HG03060 (cell line): ENCODE data around the gene ADAMTSL3.

ENCODE experiments used
- ATAC-seq: cut with Tn5 transposase; IDR thresholded peaks from one replicate; pipeline ENCODE4 v1.9.1; 2021; ENCODE audit warnings: low read depth, moderate number of reproducible peaks; ENCODE audit not compliant: unreplicated experiment

Gene ADAMTSL3

DNA sequence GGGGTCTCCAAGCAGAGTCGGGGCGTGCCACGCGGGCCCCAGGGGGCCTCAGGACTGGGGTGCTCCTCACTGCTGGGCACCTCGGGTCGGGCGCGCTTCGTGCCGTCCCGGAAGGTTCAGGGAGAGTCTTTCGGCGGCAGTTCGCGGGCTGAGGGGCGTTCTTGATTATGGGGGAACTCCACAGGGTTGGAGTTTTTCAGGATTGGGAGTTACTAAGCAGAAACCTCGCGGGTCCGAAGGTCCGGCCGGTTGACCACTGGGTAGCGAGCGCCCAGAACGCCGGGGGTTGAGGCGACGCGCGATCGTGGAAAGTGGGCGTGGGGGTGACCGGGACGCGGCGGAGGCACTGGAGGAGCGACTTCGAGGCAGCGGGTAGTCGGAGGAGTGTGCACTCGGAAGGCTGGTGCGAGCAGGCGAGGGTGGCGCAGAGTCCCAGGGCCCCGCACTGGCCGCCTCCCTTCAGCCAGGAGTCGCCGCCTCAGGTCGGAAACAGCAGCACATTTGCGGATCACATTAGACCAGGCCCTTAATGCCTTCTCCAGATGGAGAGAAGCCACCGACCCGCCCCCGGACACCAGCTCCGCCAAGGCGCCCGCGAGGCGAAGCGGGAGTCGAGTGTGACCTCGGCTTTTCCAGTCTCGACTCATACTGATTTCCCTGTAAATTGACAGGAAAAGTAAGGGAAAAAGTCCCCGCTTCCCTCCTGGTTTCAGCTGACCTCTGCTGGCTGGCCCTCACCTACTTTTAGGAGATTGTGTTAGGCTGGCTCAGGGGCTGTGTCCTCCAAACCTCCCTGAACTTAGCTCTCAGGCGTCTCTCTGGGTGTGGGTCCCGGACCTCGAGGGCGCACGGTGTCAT is 685 bp downstream of the ADAMTSL3 start:
- no peak for ATAC-seq

DNA sequence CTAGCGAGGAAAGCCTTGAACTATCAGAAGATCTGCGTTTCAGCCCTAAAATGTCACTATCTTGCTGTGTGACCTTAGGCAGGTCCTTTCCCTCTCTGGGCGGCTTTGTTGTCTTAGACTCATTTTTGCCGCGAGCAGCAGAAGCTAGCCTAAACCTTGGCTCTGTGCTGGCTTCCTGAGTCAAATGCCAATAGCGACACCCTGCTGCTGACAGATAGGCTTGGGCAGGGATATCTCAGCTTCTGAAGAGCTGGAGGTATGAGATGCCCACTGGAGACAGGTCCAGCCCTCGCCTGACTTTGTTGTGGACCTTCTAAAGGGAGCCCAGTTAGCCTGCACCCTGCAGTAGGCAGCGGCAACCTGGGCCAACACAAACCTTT is 1.3 kb downstream of the ADAMTSL3 start:
- ATAC-seq: no peak

DNA sequence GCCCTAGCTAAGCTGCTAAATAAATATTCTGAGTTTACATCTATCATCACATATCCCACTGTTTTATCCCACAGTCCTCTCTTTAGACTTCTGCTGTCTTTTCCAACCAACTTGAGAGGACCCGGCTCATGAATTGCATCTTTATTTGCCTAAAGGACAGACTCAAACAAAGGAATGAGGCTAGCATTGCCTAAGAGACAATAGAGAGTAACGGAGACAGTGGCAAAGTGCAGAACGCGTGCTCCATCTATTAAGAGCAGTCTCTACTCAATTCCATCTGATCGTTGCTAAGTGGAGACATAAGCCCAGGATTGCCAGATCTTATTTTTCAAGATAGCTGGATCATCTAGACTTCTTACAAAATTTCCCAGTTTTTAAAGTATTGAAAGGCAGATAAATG is 2.3 kb downstream of the ADAMTSL3 start:
- no peak for ATAC-seq

DNA sequence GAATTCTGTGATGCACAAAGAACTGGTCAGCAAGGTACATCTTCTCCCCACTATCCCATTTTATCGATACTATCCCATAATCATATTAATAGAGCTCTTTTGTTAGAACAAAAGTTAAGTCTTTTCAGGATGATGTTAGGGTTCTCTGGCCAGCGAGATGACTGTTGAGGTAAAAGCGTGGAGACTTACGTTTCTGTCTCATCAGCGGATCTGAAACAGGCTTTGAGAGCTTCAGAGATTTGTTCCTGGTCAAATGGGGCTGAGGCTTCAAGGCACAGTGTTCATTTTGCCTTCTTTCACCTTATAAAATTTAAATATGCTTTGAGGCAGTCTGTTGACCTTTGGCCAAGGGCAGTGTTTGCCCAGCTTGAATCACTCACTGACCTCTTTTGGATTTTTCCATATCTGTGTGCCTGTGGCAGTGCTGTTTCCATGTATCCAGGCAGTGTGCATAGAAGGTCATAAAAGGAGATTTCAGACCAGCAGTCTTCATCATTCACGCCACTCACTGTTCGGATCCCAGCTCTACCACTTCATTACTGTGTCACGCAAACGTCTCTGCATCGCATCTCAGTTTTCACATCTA is 3.1 kb downstream of the ADAMTSL3 start:
- ATAC-seq: no peak

DNA sequence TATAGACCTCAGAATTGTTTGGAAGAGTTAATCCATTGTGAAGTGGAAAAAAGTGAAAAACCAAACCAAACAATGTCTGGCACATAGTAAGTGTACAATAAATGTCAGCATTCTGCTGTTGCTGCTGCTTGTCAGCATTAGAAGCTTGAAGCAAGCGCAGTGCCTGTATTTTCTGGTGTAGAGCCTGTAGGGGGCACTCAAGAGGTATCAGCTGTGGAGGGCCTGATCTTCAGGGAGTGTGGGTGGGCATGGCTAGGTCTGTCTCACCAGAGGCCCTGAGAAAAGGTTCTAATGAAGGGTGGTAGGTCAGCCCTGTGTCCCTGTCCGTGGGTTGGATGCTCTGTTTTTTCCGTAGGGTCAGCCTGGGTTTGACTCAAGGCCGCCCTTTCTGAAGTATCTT is 3.6 kb downstream of the ADAMTSL3 start:
- no peak for ATAC-seq

DNA sequence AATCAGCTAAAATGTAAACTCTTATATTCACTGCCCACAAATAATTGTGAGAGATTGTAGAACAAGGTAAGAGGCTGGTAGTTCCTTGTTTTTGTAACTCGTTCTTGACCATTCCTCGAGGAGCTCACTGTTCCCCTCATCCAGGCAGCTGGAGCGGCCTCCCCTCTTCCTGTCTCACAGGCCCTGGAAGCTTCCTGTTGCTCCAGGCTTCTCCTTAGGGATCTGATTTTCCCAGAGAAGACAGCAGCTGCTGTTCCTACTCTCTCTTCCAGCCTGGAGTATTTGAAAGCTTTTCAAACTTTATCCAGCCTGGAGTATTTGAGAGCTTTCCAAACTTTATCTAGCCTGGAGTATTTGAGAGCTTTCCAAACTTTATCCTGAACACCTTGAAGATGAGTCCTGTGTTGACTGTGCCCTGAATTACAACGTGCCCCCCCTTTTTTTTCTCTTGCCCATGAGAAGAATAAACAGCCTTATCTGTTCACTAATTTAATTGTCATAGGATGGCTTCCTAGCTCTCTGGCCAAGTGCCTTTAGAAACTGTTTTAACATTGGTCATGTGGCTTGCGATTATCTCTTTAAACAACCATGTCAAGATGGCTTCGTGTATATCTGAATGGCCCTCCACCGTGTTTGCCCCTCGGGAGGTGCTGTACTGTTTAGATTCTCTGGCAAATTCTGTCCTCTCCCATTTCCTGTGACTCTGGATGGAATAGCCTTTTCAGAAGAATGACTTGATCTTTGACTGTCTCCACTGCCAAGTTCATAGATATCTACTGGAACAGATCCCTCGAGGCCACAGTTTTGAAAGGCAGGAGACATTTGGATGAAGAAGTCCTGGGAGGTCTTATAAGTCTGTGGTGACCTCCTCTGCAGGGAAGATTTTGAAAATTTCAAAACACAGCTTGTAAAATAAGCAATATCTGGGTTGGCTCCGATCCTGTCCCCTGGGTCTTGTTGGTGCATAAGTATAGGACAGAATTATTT is 4.8 kb downstream of the ADAMTSL3 start:
- no peak for ATAC-seq

DNA sequence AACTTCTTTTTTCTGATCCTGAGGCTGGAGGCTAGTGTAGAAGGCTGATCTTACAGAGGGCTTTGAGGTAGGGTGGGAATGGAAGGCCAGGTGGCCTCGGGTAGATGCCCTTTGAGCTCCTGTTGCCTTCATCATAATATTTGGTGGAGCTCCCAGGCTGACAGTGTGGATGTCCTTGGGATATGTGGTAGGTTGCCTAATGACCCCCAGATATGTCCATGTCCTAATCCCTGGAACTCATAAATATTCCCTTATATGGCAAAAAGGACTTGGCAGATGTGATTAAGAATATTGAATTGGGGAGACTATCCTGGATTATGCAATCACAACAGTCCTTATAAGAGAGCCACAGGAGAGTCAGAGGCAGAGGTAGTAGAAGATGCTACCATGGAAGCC is 5.5 kb downstream of the ADAMTSL3 start:
- ATAC-seq: no peak

DNA sequence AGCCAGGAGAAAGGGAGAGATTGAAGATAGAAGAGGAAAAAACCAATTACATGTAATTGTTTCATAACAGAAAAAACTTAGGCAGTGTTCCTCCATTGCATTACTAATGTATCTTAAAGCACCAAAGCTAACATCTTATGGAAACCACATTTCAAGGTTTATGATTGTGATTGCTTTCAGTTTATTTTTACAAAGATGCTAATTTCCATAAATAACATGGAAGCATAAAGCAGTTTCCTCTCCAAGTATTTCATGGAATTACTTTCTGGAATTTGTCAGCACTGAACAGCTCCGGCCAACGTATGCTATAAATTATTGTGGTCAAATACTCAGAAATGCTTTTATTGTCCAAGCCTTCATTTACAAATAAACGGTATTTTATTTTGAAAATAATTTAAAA is 11.6 kb downstream of the ADAMTSL3 start:
- no peak for ATAC-seq

DNA sequence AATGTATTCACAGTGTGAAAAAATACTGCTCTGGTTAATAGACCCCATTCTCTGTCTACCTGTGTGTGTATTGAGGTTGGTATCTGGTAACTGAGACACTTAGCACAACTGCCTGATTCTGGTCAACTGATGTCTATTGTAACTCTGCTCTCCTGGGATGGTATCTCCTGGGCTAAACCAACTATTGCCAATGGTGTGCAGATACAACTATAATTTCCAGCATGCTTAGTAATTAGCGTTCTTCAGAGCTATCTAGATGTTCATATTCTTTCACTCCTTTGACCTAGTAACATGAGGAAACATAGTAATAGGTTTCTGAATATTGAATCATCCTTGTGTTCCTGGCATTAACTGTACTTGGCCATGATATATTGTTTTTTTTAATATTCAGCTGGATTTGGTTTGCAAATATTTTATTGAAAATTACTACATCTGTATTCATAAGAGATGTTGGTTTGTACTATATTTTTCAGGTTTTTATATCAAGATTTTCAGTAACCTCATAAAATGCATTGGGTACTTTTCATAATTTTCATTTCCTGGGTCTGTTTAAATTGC is 16.8 kb downstream of the ADAMTSL3 start:
- no peak for ATAC-seq

DNA sequence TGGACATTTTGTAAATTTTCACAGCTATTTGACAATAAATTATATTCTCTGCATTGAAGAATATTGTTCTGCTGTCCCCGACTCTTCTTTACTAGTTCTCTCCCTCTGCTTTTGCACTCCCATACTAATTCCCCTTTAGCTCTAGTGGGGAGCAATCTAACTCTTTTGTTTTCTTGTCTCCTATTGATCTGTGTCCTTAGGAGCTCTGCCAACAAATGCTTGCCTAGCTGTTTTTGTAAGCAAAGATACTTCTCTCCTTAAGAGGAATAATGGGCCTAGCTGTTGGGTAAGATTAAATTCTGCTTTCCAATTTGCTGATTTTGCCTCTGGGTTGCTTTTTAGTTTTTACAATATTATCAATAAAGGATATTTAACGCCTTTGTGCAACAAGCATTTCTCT is 17.7 kb downstream of the ADAMTSL3 start:
- ATAC-seq: no peak

DNA sequence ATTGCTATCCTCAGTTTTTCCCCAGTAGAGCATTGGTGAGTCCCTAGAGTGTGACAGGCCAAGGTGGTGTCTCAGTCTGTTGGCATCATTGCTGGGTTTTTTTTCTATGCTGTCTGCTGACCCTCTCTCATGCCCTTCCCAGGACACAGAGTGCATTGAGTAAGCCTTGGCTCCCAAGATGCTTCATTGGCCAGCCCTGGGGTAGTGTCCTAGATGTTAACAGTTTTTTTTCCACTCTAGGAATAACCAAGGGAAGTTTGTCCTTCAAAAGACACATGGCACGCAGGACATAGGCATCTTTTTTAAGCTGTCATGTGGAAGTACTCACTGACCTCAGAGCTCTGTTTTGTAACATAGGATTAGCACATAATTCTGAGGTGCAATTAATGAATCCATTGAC is 19.5 kb downstream of the ADAMTSL3 start:
- ATAC-seq: no peak

DNA sequence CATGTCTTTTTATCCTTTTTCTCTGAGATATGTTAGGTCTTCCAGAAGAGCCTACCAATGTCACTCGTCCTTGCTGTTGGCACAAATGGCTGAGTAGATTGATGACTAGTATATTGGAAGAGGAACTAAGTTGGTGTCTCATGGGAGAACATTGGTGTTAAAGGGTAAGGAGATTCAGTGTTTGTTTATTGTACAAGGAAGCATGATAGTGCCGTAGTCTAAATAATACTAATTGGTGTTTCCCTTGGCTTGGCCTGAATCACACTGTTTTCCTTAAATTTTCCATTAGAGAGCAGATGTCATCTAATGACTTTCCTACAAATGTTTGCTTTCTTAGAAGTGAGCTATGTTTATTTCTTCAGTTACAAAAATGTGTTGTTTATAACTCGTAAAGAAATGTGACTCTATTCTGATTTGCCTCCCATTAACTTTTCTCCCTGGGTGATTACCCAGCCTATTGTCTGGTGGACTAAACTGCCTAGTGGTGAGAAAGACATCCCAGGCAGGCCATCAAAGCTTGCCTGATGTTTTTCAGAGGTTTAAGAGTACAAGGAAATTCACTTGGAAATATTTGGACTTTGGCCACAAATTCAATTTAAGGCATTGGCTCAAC is 28.7 kb downstream of the ADAMTSL3 start:
- no peak for ATAC-seq

DNA sequence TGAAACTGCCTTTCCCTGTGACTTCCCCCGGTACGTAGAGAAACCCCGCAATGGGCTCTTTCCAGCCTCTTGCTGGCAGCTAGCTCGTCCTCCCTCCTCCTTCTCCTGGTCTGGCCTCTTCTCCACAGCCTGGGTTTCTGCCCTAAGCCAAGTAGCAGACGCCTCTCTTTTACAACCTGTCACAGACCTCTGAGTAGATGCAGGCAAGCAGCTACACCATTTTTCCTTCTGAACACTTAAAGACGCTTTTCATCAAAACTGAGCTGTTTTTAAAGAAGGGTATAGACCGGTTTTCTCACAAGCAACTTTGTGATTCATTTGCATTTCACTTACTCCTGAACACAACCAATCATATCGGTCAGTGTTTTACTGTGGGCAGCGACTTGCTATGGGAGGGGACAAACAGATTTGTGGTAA is 32.0 kb downstream of the ADAMTSL3 start:
- no peak for ATAC-seq

DNA sequence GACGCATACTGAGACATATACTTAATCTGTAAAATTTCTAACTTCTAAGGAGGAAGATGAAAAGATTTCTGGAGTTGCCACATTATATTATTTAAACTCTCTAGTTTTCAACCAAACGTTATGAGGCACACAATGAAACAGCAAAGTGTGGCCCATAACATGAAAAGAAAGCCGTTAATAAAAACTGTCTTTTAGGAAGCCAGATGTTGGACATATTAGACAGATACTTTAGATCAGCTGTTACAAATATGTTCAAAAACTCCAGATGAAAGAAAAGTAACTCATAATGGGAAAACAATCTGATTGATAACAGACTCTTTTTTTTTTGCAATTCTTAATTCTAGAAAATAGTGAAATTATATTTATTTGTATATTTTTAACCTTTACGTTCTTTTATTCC is 34.3 kb downstream of the ADAMTSL3 start:
- no peak for ATAC-seq

DNA sequence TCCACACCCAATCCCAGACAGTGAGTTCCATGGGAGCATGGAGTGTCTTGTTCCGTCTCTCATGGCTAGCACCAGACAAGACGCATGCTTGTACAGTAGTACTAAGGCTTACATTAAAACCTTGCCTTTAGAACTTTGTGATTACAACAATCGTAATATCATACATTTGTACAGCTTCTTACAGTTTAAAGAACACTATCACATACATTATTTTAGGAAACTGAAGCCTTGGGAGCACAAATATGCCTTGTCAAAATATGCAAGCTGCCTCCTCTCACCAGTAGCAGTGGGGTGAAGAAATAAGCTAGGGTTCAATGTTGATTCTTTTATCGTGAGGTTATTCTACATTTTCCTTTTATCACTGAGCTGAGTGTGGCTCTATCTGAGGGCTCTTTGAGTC is 36.8 kb downstream of the ADAMTSL3 start:
- ATAC-seq: no peak

DNA sequence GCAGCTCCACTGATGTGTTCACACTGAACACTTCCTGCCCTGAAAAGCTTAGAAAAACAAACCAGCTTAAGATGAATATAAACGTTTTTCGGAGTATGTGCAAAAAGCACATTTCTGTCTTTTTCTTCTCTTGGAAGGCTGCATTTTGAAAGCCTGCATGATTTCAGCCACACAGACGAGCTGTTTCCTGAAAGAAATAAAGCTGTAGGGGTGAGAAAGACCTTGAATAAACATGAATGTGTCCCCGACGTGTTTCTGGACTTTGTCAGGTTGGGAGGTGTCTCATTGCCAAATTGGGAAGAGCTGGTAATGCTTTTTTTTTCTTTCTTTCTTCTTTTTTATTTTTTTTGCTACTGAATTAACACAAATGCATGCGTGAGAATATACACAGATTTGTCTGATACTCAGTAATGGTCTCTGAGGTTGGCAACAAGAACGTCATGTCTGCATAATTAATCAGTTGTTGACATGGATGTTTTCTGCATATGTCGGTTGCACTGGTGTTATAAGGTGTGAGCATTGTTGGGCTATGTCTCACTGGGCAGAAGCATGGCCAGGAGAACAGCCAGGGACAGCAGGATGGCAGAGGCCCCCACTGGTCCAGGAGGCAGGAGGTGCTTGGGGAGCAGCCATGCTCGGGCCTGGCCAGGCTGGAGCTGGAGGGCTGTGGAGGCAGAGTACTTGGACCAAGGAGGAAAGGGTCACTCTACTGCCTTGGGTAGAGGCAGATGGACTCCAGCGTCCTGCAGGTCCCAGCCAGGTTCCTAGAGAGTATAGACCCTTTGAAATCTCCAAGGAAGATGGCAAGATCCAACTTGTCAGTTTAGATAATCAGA is 39.0 kb downstream of the ADAMTSL3 start:
- no peak for ATAC-seq

DNA sequence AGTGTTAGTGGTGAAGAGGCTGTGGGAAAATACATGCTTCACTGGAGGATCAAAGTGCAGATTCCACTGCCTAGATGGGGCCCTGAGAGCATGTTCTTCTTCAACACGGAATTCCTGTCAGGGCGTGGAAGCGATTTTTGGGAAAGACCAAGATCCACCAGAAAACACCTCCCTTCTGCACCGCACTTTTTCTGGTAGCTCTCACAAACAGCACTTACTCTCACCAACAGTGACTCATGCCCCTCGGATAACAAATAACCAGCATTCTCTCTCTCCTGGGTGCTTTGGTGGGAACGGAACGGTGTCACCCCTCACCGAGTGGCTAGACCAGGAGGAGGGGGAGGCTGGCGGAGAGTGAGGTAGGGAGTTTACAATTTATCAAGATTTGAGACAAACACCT is 40.1 kb downstream of the ADAMTSL3 start:
- ATAC-seq: no peak

DNA sequence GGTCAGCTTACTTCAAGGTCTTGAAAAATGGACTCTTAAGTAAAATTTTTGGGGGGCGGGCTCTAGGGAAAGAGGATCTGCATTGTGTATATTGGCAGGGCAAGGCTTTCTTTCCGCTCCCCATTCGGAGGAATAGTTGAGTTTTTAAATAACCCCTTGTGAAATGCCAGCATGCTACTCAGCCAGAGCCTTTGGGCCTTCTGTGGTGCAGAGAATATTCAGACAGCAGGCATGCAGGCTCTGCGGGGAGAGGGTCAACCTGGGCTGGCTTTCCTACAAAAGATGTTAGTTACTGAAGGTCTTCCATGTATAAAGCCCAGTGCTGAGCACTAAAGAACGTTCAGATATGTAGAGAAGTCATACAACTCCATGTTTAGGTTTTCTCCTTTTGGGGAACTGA is 40.6 kb downstream of the ADAMTSL3 start:
- no peak for ATAC-seq

DNA sequence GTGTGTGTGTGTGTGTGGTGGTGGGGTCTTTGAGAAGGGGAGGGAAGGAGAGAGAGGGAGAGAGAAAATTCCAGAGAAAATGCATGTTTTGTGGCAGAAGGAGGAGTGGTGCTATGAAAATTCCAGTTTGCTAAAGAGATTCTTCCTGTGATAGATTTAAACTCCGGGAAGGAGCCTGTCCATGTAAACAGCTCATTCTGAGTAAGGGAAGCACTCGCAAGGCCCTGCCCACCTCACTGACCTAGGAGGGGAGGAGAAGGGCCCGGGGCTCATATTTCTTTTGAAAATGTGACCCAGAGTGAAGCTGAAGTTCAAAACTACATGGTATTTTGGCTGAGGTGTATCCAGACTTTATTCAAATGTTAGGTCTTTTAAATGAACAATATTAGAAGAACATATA is 41.3 kb downstream of the ADAMTSL3 start:
- ATAC-seq: no peak
